ENCODE data around the gene PRPS1. TPM values are rescaled to one million over a fixed set of nuclear protein-coding genes. Genes with fewer than 3 reads are reported as not detected.
"Not testable (repeated sequence)": the region's sequence is repeated elsewhere in the genome, so short reads cannot be mapped to it uniquely, and the experiment has no call there.

PRPS1 gene
- total RNA-seq, 1 donor from 2014 or later: 14.6 TPM

DNA sequence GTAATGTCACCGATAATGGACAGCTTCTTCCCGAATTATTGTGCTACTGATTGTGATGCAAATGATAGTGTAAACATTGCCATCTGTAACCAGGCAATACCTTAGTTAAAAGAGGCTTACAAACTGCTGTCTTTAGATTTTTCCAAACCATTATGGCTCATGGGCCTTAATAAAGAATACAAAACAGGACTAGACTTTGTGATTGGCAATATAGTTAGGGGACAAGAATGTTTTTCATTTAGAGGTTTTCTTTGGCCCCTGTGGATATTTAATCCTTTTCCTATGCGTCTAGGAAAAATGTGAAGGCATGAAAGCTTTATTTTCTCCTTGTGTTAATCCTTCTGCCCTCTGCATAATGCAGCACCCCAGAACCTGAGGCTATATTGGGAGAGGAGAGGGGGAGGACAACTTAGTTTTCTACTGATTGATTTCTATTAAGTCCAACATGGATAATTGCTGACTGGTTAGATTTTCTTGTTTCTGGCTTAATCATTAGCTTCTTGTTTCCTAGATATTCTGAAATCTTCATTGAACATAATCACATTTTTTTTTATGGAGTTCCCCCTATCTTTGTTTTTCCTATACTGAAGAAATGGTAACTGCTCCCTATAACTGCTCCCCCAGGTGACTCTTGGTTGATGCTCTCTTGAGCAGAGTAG lies 1.9 kb downstream of the PRPS1 start:
- no peak for ATAC-seq

DNA sequence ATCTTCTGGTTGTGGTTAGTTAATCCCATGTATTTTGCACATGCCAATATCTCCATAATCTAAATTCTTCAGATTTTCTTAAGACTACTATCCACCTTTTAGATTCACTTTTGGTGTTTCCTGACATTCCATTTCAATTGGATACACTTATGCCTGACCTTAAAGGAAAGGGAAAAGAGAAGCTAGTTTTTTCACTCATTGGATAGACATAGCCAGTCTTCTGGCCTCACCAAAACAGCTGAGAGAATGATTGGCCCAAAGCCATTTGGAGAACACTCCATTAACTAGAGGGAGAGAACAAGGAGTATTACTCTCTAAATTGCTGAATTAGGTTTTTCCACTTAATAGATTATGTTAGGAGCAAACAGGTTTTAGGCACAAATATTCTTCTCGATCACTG lies 4.0 kb downstream of the PRPS1 start:
- ATAC-seq: no peak

DNA sequence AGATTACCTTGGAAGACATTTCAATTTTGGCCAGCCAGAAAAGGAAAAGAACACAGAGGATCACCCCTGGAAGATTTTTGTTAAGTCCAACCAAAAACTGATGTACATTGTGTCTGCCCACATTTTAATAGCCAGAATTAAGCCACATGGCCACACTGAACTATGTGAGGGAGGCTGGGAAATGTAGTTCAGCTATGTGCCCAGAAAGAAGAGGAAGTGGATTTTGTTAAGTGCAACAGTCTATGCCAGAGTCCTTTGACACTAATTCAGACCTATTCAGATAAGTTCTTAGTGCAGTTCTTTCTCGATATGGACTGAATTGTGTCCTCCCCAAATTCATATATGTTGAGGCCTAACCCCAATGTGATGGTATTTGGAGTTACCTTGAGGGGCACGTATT lies 18.4 kb downstream of the PRPS1 start:
- no peak for ATAC-seq

DNA sequence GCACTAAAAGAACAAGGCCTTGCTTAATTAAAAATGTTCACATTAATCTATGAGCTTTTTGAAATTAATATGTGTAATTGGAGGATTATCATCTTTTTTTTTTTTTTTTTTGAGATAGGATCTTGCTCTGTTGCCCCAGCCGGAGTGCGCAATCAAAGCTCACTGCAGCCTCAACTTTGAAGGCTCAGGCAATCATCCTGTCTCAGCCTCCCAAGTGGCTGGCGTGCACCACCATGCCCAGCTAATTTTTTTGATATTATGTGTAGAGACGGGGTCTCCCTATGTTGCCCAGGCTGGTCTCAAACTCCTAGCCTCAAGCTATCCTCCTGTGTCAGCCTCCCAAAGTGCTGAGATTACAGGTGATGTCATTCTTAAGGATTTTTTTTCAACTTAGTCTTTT lies 20.0 kb downstream of the PRPS1 start:
- ATAC-seq: no peak

DNA sequence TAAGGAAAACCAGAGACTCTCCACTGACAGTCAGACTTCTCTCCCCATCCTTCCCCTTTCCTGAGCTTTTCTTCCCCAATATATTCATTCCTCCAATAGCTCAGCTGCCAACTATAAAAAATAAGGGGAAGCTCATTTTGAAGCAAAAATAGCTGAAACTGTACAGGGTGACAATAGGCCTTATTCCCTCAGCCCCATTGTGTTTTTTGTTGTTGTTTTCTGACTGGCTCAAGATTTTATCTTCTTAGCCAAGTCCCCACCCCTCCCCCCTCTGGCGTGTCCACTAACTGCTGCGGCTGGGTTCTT lies 26.2 kb downstream of the PRPS1 start:
- ATAC-seq: no peak

DNA sequence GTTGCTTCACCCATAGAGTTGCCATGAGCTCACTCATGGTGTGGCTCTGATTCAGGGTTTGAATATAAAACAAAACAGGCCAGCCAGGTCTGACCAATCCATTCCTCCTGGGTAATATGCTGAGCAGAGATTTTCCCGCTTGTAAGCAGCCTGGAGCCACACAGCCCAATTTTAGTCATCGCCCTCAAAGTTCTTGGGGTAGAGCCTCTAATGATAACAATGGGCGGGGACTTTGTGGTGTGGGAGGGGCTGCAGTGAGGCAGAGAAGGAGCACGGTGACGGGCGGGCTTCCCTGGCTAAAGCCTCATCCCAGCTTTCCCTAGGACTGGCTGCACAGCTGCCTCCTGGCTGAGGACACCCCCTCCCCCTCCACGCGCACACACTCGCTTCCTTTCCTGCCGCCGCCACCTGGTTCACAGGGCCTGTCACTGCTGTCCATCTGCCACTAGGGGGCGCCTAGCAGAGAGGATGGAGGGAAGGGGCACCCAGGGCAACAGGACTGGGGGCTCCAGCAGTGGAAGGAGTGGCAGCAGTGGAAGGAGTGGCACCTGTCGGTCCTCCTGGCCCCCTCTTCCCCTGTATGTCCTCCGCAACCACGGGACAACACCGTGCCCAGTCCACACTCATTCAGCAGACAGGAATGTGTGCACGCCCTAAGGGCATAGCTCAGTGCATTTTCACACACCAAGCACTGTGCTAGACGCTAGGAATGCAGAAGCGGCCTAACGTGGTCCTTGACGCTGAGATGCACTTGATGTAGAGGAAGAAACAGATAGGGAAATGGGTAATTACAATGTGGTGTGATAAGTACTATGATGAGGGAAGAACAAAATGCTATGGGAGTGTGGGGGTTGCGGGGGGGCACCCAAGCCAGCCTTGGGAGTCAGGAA lies 26.8 kb downstream of the PRPS1 start:
- peak; percentile 90 for ATAC-seq

DNA sequence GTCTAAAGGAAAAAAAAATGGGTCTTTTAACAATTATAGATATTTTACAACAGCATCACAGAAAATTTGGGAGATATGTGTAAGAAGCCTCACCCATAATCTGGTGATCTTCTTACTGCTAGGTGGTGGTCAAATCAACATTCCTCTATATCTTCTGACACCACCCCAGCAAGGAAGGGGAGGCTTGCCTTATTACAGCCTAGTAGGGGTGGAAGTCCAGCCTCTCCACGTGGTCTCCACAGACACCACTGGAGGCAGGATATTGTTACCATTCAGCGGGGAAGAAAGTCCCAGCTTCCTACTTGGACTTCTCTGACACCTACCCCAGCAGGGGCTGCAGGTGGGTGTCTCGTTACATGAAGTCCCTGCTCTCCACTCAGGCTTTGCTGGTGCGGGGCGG lies 28.7 kb downstream of the PRPS1 start:
- ATAC-seq: no peak

DNA sequence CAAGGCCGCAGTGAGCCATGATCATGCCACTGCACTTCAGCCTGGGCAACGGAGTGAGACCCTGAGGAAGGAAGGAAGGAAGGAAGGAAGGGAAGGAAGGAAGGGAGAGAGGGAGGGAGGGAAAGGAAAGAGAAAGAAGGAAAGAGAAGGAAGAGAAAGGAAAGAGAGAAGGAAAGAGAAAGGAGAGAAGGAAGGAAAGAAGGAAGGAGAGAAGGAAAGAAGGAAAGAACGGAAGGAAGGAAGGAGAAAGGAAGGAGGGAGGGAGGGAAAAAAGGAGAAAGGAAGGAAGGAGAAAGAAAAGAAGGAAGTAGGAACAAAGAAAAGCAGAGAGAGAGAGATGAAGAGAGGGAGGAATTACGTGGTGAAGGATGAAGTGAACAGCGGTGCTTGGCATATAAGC lies 30.4 kb downstream of the PRPS1 start:
- no peak for ATAC-seq

DNA sequence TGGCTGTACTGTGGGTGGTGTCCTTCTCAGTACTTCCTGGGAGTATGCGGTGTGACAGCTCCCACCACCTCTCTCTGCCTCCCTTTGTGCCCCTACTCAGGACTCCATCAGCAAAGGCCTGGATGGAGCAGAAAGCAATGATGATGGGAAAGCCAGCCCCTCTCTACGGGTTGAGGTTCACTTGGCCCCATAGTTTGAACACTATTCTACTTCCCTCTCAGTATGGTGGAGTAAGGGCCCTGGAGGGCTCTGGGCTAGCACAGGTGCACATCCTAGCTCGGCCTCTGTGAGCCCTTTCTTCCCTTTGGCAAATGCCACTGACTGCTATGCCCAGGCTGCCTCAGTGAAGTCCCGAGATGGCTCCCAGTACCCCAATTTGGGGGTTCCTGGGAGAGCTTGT lies 31.0 kb downstream of the PRPS1 start:
- ATAC-seq: no peak

DNA sequence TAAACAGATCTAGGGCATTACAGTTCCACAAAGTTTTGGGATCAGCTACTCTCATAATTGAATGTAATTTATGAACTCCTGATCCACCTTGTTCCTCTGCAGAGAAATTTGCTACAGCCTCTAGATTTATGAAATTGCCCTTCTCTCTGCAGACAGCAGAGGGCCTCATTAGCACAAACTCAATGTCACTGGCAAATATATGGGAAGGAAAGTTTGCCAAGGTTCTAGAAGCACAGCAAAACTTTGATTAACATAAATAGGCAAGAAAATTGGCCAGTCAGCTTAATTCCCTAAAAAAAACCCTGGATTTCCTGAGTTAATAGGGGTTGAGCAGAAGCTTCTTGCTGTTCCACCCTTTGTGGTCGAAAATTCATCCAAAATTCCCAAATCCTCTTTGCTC lies 31.5 kb downstream of the PRPS1 start:
- ATAC-seq: no peak

DNA sequence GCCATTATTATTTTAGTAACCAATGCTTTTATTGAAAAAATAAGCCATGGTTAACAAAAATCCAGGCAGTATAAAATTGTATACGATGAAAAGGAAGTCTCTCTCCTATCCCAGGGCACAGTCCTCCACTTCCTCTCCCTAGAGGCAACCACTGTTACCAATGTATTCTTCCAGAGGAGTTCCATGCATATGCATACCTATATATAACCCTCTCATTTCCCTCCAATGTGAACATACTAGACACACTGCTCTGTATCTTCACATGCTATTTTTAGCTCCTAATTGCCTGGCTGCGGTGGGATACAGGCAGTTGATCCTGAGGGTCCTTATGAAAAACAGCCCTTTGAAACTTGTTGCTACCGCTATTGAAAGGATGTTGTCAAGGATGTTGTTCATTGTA lies 33.8 kb downstream of the PRPS1 start:
- no peak for ATAC-seq

DNA sequence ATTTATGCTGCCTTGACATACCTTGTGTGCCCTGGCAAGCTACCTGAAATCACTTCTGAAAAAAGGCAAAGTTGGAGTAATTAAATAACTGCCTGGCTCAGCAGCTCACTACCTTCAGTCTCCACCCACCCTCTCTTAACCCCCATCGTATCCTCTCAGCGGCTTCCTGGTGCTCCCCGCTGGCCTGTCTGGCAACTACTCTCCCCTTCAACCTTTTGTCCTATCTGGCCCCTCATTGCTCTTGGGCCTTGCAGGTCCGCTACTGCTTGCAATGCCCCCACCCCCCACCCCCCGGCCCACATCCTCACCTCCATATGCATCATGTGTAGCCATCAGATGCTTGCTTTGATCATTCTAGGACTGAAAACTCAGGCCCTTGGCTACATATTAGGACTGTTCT lies 34.5 kb downstream of the PRPS1 start:
- no peak for ATAC-seq

DNA sequence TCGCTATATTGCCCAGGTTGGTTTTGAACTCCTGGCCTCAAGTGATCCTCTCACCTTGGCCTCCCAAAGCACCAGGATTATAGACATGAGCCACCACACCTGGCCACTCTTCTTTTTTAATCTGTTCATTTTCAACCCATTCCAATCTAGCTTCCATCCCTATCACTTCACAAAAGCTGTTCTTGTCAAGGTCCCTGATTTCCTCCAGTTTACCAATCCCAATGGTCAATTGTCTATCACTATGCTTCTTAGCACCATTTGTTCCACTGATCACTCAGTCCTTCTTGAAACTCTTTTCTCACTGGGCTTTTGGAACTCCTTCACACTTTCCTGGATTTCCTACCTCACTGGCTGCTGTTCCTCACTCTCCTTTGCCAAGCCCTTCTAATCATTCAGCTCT lies 38.6 kb downstream of the PRPS1 start:
- no peak for ATAC-seq

DNA sequence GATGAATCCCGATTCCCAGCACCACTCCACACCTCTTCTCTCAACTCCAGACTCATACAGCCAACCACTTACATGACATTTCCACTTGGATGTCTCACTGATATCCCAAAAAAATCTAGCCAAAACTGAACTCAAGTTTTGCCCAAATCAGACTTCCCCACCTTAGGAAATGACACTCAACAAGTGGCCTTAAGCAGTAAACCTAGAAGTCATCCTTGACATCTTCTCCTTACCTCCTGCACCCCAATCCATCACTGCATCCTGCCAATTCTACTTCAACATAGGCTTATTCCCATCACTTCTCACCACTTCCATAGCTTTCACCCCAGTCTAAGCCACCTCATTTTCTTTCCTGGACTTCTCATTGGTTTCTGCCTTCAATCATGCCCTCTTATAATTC lies 39.1 kb downstream of the PRPS1 start:
- ATAC-seq: no peak

DNA sequence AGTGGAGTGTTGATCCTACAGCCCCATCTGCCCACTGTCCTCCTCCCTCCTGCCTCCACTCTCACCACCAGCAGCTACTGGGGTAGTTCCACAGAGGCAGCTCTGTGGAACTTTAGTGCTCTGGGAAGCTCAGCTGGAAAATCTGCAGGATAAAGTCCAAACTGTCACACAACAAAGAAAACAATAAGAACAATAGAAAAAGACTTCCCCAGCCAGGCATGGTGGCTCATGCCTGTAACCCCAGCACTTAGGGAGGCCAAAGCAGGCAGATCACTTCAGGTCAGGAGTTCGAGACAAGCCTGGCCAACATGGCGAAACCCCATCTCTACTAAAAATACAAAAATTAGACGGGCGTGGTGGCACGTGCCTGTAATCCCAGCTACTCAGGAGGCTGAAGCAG lies 40.4 kb downstream of the PRPS1 start:
- not testable (repeated sequence) for ATAC-seq

DNA sequence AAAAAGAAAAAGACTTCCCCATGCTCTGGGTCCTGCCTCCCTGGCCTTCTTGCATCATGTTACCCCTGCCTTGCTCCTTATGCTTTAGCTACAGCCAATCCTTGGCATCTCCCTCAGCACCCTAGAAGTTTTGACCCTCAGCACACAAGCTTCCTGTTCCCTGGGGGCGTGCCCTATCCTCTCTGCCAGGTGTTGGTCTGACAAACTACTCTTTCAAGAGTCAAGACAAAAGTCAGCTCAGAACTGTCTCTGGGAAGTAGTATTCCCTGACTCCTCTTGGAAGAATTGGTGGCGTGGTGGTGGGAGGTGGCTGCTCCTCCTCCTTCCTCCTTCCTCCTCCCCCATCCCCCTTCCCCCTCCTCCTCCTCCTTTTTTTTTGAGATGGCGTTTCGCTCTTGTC lies 41.0 kb downstream of the PRPS1 start:
- no peak for ATAC-seq

DNA sequence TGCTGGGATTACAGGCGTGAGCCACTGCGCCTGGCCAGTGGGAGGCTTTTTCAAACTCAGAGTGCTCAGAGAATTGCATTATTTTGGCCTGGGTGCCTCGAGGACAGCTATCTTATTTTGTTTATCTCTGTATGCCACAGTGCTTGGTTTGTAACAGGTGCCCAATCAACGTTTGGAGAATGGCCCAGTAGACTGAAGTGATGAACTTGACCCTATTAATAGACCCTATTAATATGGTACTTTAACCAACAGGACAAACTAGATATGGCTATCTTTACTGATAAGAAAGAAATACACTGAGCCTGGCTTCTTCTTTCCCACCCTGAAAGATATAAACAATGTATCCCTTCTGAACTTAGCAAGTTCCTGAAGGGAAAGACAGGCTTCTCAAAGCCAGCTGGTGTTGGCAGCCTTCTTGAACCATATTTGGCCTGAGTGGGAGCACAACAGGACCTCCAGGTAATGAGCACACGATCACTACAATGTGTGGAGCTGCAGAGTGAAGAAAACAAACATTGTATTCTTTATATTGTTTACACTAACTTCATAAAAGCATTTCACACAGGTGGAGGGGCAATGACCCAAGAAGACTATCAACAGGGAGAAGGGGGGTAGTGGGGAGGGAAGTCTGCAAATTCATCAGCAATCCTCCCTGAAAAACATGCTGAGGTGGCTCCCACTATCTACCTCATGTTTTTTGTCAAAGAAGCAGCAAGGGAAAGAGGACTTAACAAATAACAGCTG lies 41.7 kb downstream of the PRPS1 start:
- no peak for ATAC-seq

DNA sequence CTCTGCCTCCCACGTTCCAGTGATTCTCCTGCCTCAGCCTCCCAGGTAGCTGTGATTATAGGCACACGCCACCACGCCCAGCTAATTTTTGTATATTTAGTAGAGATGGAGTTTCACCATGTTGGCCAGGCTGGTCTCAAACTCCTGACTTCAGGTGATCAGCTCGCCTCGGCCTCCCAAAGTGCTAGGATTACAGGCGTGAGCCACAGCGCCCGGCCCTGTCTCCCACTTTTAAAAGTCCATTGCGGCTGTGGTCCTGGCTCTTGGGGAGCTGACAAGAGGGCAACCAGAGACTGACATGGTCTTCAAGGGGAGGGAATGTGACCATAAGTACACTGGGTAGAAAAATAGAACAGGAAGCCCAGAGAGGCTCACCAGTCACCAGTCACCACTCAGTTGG lies 42.9 kb downstream of the PRPS1 start:
- ATAC-seq: not testable (repeated sequence)

DNA sequence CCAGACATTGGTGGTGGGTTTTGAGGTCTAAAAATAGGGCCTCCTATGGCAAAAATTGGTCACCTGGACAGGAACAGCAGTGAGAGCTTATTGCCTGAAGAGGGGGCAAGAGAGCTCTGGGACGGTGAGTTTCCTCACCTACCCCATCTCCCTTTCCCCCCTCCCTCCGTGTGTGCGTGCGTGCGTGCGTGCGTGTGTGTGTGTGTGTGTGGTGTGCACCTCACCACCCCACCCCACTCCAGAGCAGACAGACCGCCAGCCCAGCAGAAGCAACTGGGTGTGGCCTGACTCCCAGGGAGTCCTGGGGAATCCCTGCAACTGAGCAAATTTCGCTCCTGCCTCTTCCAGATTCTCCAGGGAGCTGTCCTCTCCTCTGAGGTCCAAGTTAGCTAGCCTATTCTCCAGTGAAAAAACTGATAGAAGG lies 44.7 kb downstream of the PRPS1 start:
- ATAC-seq: peak; percentile 79

DNA sequence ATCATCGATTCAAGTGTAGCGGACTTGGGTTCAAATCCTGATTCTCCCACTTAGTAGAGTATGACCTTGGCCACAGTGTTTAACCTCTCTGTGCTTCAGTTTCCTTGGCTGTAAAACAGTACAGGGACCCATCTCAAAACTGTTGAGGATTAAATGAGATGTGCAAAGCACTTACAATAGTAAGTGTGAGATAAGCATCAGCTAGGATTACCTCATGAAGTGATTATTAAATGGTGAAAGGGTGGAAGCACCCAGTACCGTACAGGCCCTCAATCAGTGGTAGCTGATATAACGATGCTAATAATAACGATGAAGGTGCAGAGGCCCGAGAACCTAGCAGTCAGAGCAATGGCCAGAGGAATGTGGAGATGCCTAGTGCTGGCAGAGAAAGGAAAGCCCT lies 45.1 kb downstream of the PRPS1 start:
- ATAC-seq: no peak

DNA sequence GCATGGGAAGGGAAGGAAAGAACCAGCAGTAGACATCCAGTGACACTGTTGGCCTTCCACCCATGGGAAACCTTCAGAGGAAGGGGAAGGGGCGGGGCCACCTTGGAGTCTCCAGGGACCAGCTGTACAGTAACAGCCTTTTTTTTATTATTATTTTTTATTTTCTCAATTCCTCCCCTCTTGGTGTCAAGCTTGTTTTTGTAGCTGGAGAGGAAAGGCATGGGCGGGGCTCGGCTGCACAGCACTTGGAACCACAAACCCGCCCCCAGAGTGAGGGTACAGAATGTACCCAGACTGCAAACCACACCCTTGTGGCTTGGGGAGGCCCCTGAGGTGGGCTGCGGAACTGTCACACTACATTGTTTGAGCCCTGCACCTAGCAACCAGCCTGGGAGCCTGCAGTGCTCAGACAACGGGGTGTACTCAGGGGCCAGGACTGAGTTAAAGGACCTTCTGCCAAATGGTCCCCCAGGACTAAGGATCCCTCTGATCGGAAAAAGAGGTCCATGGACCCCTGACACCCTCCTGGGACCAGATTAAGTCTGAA lies 45.7 kb downstream of the PRPS1 start:
- peak; percentile 83 for ATAC-seq

DNA sequence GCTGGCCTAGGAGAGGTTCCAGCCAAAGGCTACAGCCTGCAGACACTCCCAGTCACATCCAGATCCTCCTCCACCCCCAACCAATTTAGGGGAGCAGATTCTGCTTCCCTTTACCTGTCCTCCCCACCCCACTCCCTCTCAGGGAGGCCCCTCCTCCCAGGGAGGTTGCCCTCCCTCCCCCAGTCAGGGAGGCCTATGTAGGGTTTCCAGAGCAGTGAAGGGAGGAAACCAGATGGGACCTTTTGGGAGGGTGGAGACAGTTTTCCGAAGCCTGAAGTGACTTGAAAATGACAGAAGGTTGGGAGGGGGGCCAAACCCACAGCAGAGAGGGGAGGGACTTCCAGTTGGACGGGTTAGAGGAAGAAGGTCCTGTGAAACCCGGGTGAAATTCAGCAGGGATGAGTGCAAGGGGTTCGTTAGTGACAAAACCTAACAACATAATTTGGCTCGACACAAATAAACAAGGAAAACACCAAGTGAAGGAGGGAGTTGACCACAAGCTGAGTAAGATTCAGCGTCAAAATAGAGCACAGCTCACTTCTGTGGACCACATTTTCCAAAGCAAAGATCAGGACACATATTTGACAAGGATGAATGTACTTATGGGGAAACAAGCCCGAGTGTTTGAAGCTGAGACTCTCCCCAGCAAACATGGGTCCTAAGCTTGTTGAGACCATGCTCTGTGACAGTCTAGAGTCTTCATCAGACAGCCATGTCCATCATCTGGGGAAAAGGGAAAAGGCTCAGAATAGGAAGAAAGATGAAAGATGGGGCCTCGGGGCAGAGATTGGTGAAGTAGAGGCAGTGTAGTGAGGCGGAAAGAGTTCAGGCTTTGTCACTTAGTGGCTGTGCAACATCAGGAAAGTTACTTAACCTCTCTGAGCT lies 46.4 kb downstream of the PRPS1 start:
- peak; percentile 28 for ATAC-seq

DNA sequence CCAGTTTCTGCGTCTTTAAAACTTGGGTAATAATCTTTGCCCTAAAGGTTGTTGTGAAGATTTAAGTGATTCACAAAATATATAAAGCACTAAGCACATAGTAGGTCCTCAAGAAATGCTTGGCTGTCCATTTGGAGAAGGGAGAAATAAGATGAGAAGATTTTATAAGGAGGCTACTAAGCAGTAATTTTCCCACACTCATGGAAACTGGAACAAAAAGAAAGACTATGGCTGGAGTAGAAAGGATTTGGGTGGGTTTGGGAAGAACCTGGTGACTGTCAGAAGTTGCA lies 47.0 kb downstream of the PRPS1 start:
- no peak for ATAC-seq

All from esophagus mucosa (tissue), 1 donor.